Tibial nerve (tissue), 4 donors: ENCODE results near the gene ABLIM3. TPM values are rescaled to one million over a fixed set of nuclear protein-coding genes. Genes with fewer than 3 reads are reported as not detected.

Experiments used
- DNase-seq, 2 donors: peaks; one replicate each; pipeline ENCODE4 v3.0.0-alpha.2; 2019; ENCODE audit warnings: low spot score in 2 of 2
- H3K27ac ChIP-seq, 4 donors: fragments of 200-600 bp; sonication (generic) in 3 of 4; one replicate each; pipeline ENCODE4 v1.5.1; 2017 to 2019; ENCODE audit warnings: mild to moderate bottlenecking in 1 of 4
- H3K27me3 ChIP-seq, 2 donors: fragments of 200-600 bp; sonication (generic) in 1 of 2; one replicate each; pipeline versions ENCODE4 v1.5.1 to v1.6.0; 2017 to 2019
- H3K36me3 ChIP-seq, 3 donors: fragments of 200-600 bp; sonication (generic); one replicate each; pipeline ENCODE4 v1.5.1; 2018 to 2019
- H3K4me1 ChIP-seq, 4 donors: fragments of 200-600 bp; sonication (generic) in 3 of 4; one replicate each; pipeline ENCODE4 v1.5.1; 2017 to 2019
- H3K4me3 ChIP-seq, 4 donors: fragments of 200-600 bp; sonication (generic) in 3 of 4; one replicate each; pipeline ENCODE4 v1.5.1; 2017 to 2019; ENCODE audit warnings: mild to moderate bottlenecking in 1 of 4, moderate library complexity in 1 of 4
- H3K9me3 ChIP-seq, 4 donors: fragments of 200-600 bp; sonication (generic) in 3 of 4; one replicate each; pipeline ENCODE4 v1.5.1; 2017 to 2019
- CTCF ChIP-seq, 5 experiments: fragments of 200-600 bp in 3 of 5; fragments of 450-650 bp in 2 of 5; sonication (generic) in 3 of 5; IDR thresholded peaks; one replicate each; pipeline ENCODE4 v1.5.1; 2016 to 2019; ENCODE audit warnings: antibody characterized with exemption in 5 of 5, mild to moderate bottlenecking in 3 of 5, moderate library complexity in 2 of 5
- EP300 ChIP-seq, 2 donors: sonication (generic); formaldehyde crosslinking; IDR thresholded peaks; one replicate each; pipeline ENCODE4 v1.6.1; 2017; ENCODE audit warnings: antibody characterized with exemption in 2 of 2, mild to moderate bottlenecking in 1 of 2
- POLR2A ChIP-seq, 2 donors: fragments of 450-650 bp; IDR thresholded peaks; one replicate each; pipeline ENCODE4 v1.6.1; 2017; ENCODE audit warnings: antibody characterized with exemption in 2 of 2, mild to moderate bottlenecking in 2 of 2, moderate library complexity in 2 of 2
- WGBS, 2 donors: methylation state at CpG; one replicate each; pipeline ENCODE4 v1.1.5; 2018; 5-methylcytosine and 5-hydroxymethylcytosine counted together
- total RNA-seq, 4 donors: library from RNA; depleted of rRNA; stranded (reverse); fragments of >200 nt; gene quantifications; one replicate each; pipeline ENCODE4 v1.1.0, GENCODE V29; 2016

Gene ABLIM3
- total RNA-seq, 4 donors from 2014 or later, result 50.3 to 75.3 (median 52.3) TPM

GRCh38 chr5:149138182-149138923 is 2.9 kb upstream of the ABLIM3 start:
- Histone ChIP-seq H3K4me3 (no peak overlapping the region), H3K36me3 (no peaks in the 10 kb centered on the region), H3K4me1 (peaks cover 0 to 41% (median 12%) of the 10 kb centered on the region in 4 donors), H3K27ac (no peak overlapping the region), H3K27me3 (no peaks in the 10 kb centered on the region), H3K9me3 (no peaks in the 10 kb centered on the region)
- 72 to 78% methylated on average over 7 of the region's 7 CpGs for WGBS, 2 donors
- DNase-seq, result no peak
- TF ChIP-seq CTCF (IDR thresholded peaks at IDR 0.05), result no peak

GRCh38 chr5:149140197-149141002 is 893 bp upstream of the ABLIM3 start:
- Histone ChIP-seq H3K4me3 (no peak overlapping the region), H3K4me1 (peaks cover 0 to 47% (median 25%) of the 10 kb centered on the region in 4 donors), H3K9me3 (no peaks in the 10 kb centered on the region), H3K27ac (no peak overlapping the region), H3K36me3 (no peaks in the 10 kb centered on the region), H3K27me3 (no peaks in the 10 kb centered on the region)
- TF ChIP-seq POLR2A (IDR thresholded peaks at IDR 0.05) (no peak), EP300 (IDR thresholded peaks at IDR 0.05) (no peak), CTCF (IDR thresholded peaks at IDR 0.05) (no peak)
- WGBS, 2 donors, result 85 to 87% methylated on average over 11 of the region's 11 CpGs
- DNase-seq, result no peak

- peak overlapping the region; percentile 64 to 90 (median 84) for H3K4me3 ChIP-seq
- H3K27ac ChIP-seq, result peak overlapping the region; percentile 75 to 93 (median 86)
- no peaks in the 10 kb centered on the region for H3K36me3 ChIP-seq
- 15 to 29% methylated on average over 17 to 19 of the region's 20 CpGs for WGBS, 2 donors
- H3K27me3 ChIP-seq, result no peaks in the 10 kb centered on the region
- H3K4me1 ChIP-seq, result peaks cover 0 to 33% (median 20%) of the 10 kb centered on the region in 4 donors
- DNase-seq, result peak; percentile 28 to 40
- peaks cover 0 to 6% (median 0%) of the 10 kb centered on the region in 4 donors for H3K9me3 ChIP-seq
- TF ChIP-seq POLR2A (IDR thresholded peaks at IDR 0.05) (no peak), EP300 (IDR thresholded peaks at IDR 0.05) (no peak), CTCF (IDR thresholded peaks at IDR 0.05) (no peak)
These were observed 911 bp downstream of the ABLIM3 start for GRCh38 chr5:149141957-149142851.

- Histone ChIP-seq H3K4me1 (peaks cover 0 to 33% (median 20%) of the 10 kb centered on the region in 4 donors), H3K36me3 (no peaks in the 10 kb centered on the region), H3K27me3 (no peaks in the 10 kb centered on the region), H3K9me3 (peaks cover 0 to 6% (median 0%) of the 10 kb centered on the region in 4 donors), H3K4me3 (peak overlapping the region in 2 of 4 donors; percentile 80 to 90), H3K27ac (peak overlapping the region in 3 of 4 donors; percentile 80 to 93 (median 91))
- no peak for DNase-seq
- no peak for TF ChIP-seq CTCF (IDR thresholded peaks at IDR 0.05)
- 19 to 27% methylated on average over 2 of the region's 2 CpGs for WGBS, 2 donors
These were observed 2.2 kb downstream of the ABLIM3 start for GRCh38 chr5:149143470-149143869.
